GM19193 (cell line): ENCODE measurements around the gene CIAPIN1.
A peak's percentile ranks its signal among the peaks of the same experiment; 100 is the strongest.

Experiments
- POLR2A ChIP-seq: IDR thresholded peaks from 4 replicates; pipeline ENCODE4 v1.6.1; 2011; ENCODE audit not compliant: insufficient read depth, insufficient read length; ENCODE audit errors: extremely low read depth

Gene CIAPIN1

GRCh38 chr16:57447186-57447962 lies at the start of gene CIAPIN1, which contains the start of gene COQ9:
TSS of gene CIAPIN1 (minus strand) at chr16:57447385. CDS start at chr16:57440928, 6,457 bp downstream.
TSS of gene COQ9 (plus strand) at chr16:57447479. CDS start at chr16:57447506, 27 bp downstream.
- TF ChIP-seq POLR2A, result peak; percentile 93

DNA sequence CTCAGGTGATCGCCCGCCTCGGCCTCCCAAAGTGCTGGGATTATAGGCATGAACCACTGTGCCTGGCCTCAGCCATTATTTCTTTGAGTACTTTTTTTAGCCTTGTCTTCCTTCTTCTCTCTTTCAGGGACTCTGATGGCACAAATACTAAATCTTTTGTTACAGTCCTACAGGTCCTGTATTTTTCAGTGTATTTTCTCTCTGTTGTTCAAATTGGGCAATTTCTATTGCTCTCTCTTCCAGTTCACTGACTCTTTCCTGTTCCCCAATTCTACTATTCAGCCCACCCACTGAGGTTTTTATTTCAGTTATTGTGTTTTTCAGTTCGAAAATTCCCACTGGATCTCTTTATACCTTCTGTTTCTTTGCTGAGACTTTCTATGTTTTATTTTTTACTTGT lies 46.6 kb upstream of the CIAPIN1 start:
- no peak for TF ChIP-seq POLR2A

DNA sequence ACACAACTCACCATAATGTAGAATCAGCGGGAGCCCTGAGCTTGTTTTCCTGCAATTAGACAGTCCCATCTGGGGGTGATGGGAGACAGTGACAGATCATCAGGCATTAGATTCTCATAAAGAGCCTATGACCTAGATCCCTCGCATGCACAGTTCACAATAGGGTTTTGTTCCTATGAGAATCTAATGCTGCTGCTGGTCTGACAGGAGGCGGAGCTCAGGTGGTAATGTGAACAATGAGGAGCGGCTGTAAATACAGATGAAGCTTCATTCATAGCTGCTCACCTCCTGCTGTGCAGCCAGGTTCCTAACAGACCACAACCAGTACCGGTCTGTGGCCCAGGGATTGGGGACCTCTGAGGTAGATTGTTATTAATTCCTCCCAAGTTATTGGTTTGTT lies 42.0 kb upstream of the CIAPIN1 start:
- TF ChIP-seq POLR2A, result no peak

GRCh38 chr16:57486858-57487834 lies 40.0 kb upstream of the CIAPIN1 start:
- TF ChIP-seq POLR2A, result no peak

- no peak for TF ChIP-seq POLR2A
These were observed 39.0 kb upstream of the CIAPIN1 start, which contains the start of gene DOK4 for GRCh38 chr16:57485916-57486857. TSS of gene DOK4 (minus strand) at chr16:57486493. CDS start at chr16:57479507, 6,986 bp downstream.

- TF ChIP-seq POLR2A, result no peak
These were observed 38.1 kb upstream of the CIAPIN1 start for GRCh38 chr16:57485091-57485915.

- TF ChIP-seq POLR2A, result no peak
These were observed 37.4 kb upstream of the CIAPIN1 start for GRCh38 chr16:57484515-57485005.

DNA sequence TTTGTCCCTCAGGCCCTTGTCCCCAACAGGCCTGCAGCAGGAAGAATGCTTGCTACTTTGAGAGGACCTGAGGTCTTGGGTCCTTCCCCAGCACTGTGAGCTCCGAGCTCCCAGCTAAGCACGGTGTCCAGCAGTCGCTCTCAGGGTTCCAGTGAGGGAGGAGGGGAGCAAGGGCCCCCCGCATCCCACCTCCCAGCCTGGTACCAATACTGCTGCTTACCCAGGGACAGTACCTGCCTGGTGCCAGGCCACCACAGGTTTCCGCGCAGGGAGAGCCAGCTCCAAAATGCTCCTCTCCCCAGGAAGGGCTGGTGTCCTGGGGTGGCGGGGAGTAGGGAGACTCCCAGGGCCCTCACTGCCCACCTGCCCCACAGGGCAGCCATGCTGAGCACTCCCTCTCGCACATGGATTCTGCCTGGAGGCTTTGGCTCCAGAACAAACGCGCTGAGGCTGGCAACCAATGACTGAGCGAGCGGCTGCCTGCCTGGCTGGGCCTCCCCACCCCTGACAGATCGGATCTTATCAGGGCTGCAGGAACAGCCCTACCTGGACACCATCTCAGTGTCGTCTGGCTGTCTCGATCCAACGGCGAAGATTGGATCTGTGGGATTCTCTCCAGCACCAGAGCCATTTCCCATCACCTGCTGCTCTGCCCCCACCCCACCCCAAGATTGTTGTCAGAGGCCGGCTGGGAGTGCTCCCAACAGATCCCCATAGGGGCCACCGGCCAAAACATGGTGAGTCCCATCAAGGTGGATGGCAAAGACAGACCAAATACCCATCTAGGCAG lies 36.7 kb upstream of the CIAPIN1 start:
- no peak for TF ChIP-seq POLR2A

GRCh38 chr16:57482845-57483545 lies 35.8 kb upstream of the CIAPIN1 start:
- no peak for TF ChIP-seq POLR2A

DNA sequence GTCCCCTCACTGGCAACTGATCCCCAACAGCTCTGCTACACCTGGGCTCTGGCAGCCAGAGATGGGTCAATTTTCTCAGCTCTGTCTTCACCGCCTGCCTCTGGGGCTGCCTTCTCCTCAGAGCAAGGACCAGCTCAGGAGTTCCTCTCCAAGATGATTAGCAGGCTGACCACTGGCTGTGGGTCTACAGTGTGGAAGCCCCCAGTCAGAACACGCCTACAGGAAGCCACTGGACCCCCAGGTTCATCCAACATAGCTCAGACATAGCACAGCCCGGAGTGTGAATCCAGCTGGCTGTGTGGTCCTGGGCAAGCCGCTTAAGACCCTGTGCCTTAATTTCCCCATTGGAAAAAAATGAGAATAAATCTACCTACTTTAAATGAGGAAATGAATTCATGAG lies 34.2 kb upstream of the CIAPIN1 start:
- TF ChIP-seq POLR2A, result no peak

- no peak for TF ChIP-seq POLR2A
These were observed 33.6 kb upstream of the CIAPIN1 start for GRCh38 chr16:57480754-57481230.
